ENCODE measurements around the gene CAMKK2.
"Not testable (repeated sequence)": the region's sequence is repeated elsewhere in the genome, so short reads cannot be mapped to it uniquely, and the experiment has no call there.

DNA sequence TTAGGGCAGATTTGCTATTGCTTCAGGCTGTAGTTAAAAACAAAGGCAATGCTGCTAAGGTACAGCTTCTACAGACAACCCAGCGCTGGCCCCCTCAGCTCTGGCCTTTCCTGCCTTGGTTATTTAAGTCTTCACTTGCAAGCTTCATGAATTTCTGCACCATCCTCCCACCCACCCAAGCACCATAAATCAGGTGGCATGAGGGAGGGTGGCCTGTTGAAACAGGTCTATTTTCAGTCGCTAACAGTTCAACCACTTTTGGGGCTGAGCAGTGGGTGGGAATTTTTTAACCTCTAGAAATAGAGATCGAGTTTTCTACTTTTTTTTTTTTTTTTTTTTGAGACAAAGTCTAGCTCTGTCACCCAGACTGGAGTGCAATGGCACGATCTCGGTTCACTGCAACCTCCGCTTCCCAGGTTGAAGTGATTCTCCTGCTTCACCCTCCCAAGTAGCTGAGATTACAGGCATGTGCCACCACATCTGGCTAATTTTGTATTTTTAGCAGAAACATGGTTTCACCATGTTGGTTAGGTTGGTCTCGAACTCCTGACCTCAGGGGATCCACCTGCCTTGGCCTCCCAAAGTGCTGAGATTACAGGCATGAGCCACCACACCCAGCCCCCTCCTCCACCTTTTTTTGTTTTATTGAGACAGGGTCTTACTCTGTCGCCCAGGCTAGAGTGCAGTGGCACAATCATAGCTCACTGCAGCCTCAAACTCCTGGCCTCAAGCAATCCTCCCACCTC lies 38.6 kb downstream of the CAMKK2 start:
- TF ChIP-seq YY1 (IDR thresholded peaks at IDR 0.05; ENCODE audit: insufficient read depth, insufficient read length); ZNF274 (IDR thresholded peaks at IDR 0.05; ENCODE audit: low read depth, low read length): not testable (repeated sequence)

All from NT2/D1 (cell line).